RCC 7860 (cell line): ENCODE data around the gene MICA.
A peak's percentile ranks its signal among the peaks of the same experiment; 100 is the strongest.
"Not testable (repeated sequence)": the region's sequence is repeated elsewhere in the genome, so short reads cannot be mapped to it uniquely, and the experiment has no call there.

Experiments used
- DNase-seq: peaks from one replicate; pipeline ENCODE4 v3.0.0-alpha.2; 2015; ENCODE audit warnings: low spot score
- FAIRE-seq: peaks from 2 replicates; lab custom pipeline; 2012; peaks lifted over from hg19 to GRCh38; lab: Jason Lieb, UNC

MICA gene

DNA sequence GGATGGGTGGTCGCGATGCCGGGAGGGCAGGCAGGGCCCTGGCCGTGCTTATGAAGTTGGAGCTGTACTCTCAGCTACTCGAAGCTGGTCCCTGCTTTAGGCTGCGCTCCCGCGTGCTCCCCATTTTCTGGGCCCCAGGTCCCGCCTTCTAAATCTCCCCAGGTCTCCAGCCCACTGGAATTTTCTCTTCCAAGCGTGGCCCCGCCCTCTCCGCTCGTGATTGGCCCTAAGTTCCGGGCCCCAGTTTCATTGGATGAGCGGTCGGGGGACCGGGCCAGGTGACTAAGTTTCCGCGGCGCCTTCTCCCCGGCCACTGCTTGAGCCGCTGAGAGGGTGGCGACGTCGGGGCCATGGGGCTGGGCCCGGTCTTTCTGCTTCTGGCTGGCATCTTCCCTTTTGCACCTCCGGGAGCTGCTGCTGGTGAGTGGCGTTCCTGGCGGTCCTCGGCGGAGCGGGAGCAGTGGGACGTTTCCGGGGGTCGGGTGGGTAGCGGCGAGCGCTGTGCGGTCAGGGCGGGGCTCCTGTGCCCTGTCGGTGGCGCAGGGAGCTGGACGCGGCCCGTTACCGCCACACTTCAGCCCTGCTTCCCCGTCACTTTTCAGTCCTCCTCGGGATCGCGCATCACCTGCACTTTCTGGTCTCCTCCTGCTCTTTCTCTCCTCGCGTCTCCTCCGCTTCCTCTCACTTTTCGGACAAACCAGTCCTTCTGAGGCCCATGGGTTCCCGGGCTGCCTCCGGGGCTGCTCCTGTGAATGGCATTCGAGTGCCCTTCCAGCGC, at the start of gene MICA:
TSS of gene MICA (plus strand) at position 313 of the 778 bp plus-strand sequence. CDS start at position 351, 38 bp downstream.
- peak; percentile 69 for DNase-seq
- FAIRE-seq, result peak; percentile 42

DNA sequence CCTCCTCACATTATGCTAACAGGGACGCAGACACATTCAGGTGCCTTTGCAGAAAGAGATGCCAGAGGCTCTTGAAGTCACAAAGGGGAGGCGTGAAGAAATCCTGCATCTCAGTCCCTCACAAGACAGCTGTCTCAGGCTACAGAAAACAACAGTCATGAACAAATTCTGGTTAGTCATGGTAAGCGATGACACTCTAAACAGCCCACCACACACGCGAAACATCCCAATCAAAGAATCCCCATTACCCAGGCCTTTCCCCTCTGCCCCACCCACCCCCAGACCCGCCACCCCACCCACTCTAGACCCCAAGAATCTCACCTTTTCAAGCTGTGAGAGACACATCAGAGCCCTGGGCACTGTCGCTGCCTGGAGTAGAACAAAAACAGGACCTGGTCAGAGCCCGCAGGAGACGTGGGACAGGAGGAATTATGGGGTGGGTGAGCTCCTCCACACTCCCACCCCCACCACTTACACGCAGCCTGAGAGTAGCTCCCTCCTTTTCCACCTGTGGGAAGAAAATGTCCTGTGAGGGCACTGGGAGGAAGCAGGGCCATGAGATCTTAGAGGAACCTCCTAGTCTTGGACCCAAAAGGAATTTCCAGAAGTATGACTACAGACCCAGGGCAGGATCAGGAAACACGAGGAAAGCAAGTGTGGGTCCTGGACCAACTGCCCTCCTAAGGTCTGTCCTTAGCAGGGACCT, 49.1 kb upstream of the MICA start:
- DNase-seq, result no peak
- FAIRE-seq, result no peak

DNA sequence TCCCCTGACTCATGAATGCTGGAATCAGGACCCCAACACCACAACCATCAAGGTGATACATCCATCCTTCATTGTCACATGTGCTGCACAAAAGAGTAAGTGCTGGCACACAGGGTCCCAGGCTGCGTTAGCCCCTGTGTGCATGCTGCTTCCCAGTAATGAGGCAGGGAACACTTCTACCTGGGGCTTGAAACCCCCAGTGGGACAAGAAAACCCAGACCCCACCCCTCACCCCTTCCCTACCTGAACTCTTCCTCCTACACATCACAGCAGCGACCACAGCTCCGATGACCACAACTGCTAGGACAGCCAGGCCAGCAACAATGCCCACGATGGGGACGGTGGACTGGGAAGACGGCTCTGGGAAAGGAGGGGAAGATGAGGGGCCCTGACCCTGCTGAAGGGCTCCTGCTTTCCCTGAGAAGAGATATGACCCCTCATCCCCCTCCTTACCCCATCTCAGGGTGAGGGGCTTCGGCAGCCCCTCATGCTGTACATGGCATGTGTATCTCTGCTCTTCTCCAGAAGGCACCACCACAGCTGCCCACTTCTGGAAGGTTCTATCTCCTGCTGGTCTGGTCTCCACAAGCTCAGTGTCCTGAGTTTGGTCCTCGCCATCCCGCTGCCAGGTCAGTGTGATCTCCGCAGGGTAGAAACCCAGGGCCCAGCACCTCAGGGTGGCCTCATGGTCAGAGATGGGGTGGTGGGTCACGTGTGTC, 48.4 kb upstream of the MICA start:
- FAIRE-seq (no peak), DNase-seq (no peak)

DNA sequence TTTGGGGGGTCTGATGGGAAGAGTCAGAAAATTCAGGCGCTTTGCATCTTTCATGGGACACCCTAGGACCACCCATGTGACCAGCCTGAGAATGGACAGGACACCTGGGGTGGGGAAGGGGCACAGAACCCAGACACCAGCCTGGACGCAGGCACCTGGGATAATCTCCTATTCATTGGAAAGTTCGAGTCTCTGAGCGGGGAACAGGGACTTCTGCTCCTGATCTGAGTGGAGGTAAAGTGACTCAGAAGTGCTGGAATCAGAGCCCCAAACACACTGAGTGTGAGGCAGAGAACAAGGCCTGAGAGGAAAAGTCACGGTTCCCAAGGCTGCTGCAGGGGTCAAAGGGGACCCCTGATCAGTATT, 47.8 kb upstream of the MICA start:
- DNase-seq (no peak), FAIRE-seq (no peak)

DNA sequence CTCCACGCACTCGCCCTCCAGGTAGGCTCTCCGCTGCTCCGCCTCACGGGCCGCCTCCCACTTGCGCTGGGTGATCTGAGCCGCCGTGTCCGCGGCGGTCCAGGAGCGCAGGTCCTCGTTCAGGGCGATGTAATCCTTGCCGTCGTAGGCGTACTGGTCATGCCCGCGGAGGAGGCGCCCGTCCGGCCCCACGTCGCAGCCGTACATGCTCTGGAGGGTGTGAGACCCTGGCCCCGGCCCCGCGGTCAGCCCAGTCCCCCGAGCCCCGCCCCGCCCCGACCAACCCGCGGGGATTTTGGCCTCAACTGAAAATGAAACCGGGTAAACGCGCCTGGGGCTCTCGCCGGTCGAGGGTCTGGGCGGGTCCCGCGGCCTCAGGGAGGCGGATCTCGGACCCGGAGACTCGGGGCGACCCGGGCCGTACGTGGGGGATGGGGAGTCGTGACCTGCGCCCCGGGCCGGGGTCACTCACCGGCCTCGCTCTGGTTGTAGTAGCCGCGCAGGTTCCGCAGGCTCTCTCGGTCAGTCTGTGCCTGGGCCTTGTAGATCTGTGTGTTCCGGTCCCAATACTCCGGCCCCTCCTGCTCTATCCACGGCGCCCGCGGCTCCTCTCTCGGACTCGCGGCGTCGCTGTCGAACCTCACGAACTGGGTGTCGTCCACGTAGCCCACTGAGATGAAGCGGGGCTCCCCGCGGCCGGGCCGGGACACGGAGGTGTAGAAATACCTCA, 47.0 kb upstream of the MICA start:
- FAIRE-seq, result no peak
- DNase-seq, result no peak

DNA sequence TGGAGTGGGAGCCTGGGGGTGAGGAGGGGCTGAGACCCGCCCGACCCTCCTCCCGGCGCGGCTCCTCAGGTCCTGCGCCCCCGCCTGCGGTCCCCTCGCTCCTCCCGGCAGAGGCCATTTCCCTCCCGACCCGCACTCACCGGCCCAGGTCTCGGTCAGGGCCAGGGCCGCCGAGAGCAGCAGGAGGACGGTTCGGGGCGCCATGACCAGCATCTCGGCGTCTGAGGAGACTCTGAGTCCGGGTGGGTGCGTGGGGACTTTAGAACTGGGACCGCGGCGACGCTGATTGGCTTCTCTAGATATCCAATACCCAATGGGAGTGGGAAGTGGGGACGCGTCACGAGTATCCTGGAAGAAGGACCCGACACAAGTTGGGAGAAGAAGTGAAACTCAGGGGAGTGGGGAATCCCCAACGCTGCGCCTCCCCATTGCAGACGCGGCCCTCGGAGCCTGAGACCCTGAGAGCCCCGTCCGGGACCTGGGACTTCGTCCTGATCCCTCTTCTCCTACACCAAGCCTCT, 46.4 kb upstream of the MICA start, which contains the start of gene HLA-B:
TSS of gene HLA-B (minus strand) at position 234 of the 521 bp plus-strand sequence. CDS start at position 213, 21 bp downstream.
- FAIRE-seq, result peak; percentile 16
- peak; percentile 67 for DNase-seq

DNA sequence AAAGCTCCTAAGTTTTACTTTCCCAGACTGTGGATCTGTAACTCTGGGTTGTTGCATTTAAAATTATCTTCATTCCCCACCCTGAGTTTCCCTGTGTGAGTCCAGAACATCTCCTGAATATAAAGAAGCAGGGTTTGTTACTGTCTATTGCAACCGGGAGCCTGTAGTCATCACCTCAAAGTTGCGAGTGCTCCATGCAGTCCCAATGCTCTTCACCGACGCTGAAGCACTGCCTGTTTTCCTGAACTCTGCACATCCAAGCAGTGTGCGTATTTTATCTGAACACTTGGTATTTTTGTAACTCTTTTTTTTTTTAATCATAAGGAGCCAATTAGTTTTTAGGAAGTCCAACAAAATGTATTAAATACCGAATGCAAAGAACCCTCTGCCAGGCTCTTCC, 45.5 kb upstream of the MICA start:
- no peak for DNase-seq
- FAIRE-seq, result no peak

DNA sequence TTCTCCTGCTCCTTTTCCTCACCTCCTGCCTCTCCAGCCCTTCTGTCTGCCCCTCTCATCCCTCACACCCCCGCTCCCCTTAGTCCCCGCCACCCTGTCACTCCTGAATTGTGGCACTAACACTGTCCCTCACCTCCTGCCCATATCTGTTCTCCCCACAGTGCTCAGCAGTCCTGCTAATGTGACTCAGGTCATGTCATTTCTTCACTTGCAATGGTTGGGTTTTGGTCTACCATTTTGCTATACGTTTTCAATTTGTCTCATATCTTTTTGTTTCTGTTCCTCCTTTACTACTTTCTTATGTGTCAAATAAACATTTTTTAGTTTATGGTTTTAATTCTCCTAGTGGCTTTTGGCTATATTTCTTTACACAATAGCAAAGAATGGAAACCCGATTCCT, 45.1 kb upstream of the MICA start:
- DNase-seq (no peak), FAIRE-seq (no peak)

DNA sequence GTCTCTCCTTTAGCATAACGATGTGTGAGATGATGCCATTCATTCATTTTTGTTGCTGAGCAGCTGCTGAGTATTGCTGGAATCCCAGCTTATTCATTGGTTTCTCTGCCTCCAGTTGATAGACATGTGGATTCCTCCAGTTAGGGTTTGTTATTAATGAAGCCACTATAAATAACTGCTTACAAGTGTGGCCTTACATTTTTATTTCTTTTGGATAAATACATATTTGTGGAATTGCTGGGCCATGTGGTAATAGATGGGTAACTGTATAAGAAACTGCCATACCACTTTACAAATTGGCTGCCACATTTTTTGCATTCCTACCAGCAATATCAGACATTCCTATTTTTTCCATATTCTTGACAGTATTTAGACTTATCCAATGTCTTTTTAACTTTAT, 43.8 kb upstream of the MICA start:
- FAIRE-seq (no peak), DNase-seq (no peak)

DNA sequence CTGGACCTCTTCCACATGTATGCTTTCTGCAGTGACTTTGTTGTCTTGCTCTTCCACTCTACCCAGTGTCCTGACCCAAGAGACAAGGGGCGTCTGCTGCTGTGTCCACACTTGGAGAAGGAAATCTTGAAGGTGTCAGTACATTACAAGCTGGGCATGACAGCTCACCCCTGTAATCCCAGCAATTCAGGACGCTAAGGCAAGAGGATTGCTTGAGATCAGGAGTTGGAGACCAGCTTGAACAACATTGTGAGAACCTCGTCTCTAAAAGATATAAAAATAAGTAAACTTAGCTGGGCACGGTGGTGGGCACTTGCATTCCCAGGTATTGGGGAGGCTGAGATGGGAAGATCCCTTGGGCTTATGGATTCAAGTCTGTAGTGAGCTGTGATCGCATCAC, 40.6 kb upstream of the MICA start:
- FAIRE-seq, result no peak
- no peak for DNase-seq

DNA sequence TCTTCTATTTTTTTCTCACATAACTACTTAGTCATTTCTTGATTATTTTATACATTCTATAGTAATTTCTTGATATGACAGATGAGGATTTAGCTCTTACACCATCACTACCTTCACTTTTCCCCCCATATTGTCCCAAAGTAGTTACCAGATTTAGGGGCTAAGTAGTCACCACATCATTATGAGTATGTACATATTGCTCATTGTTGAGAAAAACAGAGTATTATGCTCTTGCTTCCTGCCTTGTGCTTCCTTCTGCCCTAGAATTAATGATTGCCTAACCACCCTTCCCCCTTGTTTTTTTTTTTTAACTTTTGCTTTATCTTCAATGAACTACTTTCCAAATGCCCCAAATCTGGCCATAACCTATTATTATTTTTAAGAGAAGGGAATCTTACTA, 39.6 kb upstream of the MICA start:
- DNase-seq (no peak), FAIRE-seq (no peak)

DNA sequence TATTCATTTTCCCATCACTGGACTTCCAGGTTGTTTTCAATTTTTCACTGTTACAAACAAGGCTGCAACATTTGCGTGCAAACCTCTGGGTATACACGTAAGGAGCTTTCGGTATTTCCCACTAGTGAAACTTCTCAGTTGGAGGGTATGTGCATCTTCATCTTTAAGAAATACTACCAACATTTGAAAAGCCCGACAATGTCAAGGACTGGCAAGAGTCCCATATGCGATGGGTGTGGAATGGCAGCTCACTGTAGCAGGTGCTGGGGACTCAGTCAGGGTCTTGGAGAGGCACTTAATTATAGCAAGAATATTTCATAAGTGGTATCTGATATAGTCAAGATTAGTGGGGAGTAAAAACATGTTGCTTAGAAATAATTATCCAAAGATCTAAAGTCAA, 37.5 kb upstream of the MICA start:
- FAIRE-seq, result no peak
- no peak for DNase-seq

DNA sequence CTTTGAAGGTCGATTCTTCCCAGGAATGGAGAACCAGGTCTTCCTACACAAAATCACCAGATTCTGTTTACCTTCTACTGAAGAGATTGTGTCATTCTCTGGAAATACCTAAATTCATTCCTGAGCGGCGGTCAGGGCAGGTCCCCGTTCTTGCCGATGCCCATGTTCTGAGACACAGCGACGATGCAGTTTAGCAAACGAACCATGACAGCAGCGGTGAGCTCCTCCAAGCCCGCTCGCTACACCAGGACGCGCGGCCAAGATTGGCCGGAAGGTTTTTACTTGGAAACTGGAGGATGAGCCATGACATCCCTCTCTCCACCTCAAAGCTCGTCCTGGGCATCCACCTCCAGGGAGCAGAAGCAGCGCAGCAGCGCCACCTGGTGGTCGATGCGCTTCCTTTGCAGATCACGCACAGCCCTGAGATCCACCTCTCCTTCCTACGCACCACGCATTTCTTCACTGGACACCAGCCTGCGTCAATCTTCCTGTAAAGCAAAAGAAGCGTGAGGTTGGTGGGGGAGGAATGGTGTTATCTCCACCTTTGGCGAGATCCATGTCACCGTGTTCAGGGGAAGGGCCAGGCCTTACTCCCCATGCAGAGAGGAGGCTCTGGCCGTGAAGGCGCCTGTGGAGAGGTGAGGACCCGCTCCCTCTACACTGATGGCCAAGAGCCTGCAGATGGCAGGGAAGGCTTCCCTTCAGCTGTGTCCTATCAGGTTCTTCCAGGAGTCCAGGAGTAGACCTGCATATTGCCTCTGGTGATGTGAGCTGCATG, 36.5 kb upstream of the MICA start:
- DNase-seq (peak; percentile 67), FAIRE-seq (peak; percentile 24)

DNA sequence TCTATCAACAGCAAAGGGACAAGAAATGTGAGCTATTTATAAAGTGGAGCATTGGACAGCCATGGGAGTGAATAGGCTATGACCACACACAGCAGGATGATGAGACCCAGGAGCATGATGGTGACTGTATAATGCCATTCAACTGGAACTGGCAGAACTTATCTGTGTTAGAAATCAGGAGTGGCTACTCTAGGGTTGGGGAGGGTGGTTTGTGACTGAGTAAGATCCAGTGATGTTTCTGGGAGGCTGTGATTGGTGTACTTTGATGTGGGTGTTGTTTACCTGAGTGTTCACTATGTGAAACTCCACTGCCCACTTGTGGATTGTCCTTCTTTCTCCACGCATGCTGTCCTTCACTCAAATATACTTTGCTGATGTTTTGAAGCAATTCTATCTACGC, 34.9 kb upstream of the MICA start:
- no peak for FAIRE-seq
- peak; percentile 18 for DNase-seq

DNA sequence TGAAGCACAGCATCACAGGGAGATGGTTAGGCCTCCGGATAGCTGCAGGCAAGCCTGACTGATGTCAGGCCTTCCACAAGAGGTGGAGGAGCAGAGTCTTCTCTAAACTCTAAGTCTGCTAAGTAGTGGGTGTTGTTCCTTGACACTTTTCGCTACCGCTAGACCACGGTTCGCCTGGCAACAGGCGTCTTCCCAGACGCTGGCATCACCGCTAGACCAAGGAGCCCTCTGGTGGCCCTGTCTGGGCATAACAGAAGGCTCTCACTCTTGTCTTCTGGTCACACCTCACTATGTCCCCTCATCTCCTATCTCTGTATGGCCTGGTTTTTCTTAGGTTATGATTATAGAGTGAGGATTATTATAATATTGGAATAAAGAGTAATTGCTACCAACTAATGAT, 29.3 kb upstream of the MICA start:
- not testable (repeated sequence) for FAIRE-seq, DNase-seq

DNA sequence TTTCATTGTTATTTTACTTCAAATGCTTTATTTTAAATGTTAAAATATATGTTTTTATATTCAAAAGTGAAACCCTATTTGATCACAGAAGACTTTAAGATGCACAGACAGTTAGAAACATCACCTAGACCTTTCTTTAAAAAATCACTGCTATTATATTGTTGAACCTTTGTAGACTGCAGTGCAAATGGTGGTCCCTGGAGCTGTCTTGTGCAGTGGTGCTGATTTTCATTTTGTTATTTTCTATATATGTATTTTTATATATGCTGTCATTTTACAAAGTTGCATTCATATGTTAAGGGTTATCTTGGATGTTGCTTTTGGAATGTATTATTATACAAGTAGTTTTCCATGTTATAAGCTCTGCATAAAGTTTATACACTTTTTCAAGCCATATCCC, 27.7 kb upstream of the MICA start:
- DNase-seq, result no peak
- no peak for FAIRE-seq

DNA sequence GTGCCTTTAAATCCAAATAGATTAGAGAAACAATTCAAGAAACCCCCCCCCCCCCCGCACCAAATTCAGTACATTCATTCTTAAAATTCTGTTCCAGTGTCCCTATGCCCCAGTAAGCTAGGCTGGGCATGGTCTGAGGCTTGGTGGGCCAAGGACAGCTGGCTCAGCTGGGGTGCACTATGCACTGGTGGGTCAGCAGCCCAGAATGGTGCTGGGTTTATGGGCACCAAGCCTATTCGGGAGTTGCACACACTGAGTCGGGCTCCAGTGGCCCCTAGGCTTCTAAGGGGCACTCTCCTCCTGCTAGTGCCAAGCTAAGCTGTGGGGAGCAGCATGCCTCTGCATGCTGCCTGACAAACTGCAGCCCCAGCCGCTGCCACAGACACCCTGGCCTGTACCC, 26.4 kb upstream of the MICA start:
- DNase-seq (no peak), FAIRE-seq (no peak)

DNA sequence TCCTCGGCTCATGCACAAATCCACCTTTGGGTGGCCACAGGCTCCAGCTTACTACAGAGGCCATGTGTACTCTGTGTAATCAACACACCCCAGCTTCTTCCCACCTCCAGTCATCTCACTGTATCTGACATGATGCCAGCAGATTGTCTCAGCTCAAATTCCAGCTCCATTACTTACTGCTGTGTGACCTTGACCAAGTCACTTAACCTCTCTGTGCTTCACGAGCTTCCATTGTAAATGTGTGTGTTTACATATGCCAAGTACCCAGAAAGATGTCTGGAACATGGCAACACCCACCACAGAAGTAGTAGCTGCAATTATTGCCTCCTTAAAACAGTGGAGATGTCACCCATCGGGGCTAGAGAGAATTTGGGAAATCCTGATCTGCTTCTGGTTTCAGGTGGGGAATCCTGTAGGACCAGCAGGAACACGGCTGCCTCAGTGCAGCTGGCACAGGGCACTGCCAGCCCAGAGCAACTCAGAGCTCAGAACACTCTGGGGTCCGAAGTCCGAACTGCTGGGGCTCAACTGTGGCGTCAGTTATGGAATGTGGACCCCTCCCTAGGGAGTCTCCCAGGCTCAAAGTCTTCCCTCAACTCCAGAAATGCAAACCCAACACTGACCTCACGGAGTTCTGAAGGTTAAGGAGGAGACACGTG, 25.2 kb upstream of the MICA start:
- DNase-seq, result no peak

DNA sequence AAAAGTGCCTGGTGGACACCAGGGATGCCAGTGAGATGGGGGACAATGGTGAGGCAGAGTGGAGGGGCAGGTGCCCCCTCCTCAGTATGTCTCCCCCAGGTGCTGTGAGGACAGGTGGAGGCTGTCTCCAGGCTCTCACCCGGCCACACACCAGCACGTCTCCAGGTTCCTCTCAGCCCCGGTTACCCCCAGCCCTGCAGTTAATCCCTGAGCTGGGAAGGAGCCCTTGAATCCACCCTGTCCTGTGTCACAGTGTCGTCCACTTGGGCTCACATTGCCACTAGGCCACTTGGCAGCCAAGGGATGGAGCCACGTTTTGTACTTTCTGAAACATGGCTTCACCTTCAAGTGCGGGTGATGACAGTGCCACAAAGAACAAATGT, 24.7 kb upstream of the MICA start:
- no peak for FAIRE-seq
- no peak for DNase-seq

More for the DNA sequence above, 25.2 kb upstream of the MICA start:
- no peak for FAIRE-seq

DNA sequence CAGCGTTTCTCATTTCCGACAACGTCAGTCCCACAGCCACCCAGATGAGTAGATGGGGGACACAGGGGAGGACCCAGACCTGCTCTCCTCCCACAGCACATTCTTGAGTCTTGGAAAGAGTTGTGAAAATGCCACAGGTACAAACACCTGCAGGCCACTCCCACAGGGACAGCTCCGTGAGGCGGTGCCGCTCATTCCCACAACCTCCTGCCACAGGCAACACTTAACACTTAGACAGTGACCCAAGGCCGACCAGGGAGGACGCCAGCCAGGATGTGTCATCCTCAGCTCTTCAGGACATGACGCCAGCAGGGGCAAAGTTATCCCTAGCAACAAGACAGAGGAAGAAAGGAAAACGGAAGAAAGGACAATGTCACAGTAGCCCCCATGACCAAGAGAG, 23.5 kb upstream of the MICA start:
- FAIRE-seq (no peak), DNase-seq (no peak)
